Upper lobe of left lung (tissue), 4 donors: Measurements from ENCODE around the gene RANBP3L.

Experiments used
- CTCF ChIP-seq, 6 experiments: fragments of 450-650 bp in 4 of 6; fragments of 200-600 bp in 2 of 6; sonication (generic) in 2 of 6; IDR thresholded peaks; one replicate each; pipeline ENCODE4 v1.5.1; 2016 to 2019; ENCODE audit warnings: antibody characterized with exemption in 6 of 6
- EP300 ChIP-seq, 4 donors: sonication (generic); formaldehyde crosslinking; IDR thresholded peaks; one replicate each; pipeline ENCODE4 v1.5.1; 2017; ENCODE audit warnings: antibody characterized with exemption in 4 of 4, control low read depth in 2 of 4
- POLR2AphosphoS5 ChIP-seq, 2 donors: sonication (generic); formaldehyde crosslinking; IDR thresholded peaks; one replicate each; pipeline ENCODE4 v1.5.1; 2017; ENCODE audit warnings: antibody characterized with exemption in 2 of 2

GRCh38 chr5:36297653-36298052 is 4.0 kb downstream of the RANBP3L start:
- TF ChIP-seq CTCF (IDR thresholded peaks at IDR 0.05) (no peak), EP300 (IDR thresholded peaks at IDR 0.05) (no peak), POLR2AphosphoS5 (IDR thresholded peaks at IDR 0.05) (no peak)
